ENCODE results near the gene TSHZ2. TPM values are rescaled to one million over a fixed set of nuclear protein-coding genes. Genes with fewer than 3 reads are reported as not detected.
"Not testable (repeated sequence)": the region's sequence is repeated elsewhere in the genome, so short reads cannot be mapped to it uniquely, and the experiment has no call there.

TSHZ2 gene
- total and polyA plus RNA-seq, 2 experiments from 2014 or later, result 1.1 to 5.2 TPM

DNA sequence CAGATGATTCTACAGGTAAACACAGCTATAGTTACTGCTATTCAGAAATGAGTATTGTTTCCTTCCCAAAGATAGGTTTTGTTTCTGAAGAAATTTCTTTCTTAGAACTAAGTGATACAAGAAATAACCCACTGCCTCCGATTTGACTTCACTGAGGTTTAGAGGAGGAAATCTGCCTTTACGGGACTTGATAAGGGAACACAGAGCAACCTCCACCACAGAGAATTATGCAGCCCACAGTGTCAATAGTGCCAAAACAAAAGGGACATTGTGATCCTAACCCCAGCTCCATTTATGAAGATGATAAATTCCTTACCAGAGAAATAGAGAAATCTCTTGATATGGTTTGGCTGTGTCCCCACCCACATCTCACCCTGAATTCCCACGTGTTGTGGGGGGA is 456.8 kb downstream of the TSHZ2 start:
- 74% methylated on average over 3 of the region's 3 CpGs for WGBS (ENCODE audit: low lambda C conversion rate, missing lambda C conversion rate)
- no peaks in the 10 kb centered on the region for H4K20me1 ChIP-seq (ENCODE audit: insufficient read depth, poor library complexity, severe bottlenecking)
- no peak overlapping the region for H3K4me3 ChIP-seq
- no peaks in the 10 kb centered on the region for H3K79me2 ChIP-seq
- no peak for DNase-seq (ENCODE audit: low spot score)
- H3K4me1 ChIP-seq (ENCODE audit: insufficient read depth), result no peaks in the 10 kb centered on the region
- H3K9me3 ChIP-seq (ENCODE audit: low read depth), result no peaks in the 10 kb centered on the region
- H3K27me3 ChIP-seq, result no peaks in the 10 kb centered on the region
- TF ChIP-seq, protein P1, sequence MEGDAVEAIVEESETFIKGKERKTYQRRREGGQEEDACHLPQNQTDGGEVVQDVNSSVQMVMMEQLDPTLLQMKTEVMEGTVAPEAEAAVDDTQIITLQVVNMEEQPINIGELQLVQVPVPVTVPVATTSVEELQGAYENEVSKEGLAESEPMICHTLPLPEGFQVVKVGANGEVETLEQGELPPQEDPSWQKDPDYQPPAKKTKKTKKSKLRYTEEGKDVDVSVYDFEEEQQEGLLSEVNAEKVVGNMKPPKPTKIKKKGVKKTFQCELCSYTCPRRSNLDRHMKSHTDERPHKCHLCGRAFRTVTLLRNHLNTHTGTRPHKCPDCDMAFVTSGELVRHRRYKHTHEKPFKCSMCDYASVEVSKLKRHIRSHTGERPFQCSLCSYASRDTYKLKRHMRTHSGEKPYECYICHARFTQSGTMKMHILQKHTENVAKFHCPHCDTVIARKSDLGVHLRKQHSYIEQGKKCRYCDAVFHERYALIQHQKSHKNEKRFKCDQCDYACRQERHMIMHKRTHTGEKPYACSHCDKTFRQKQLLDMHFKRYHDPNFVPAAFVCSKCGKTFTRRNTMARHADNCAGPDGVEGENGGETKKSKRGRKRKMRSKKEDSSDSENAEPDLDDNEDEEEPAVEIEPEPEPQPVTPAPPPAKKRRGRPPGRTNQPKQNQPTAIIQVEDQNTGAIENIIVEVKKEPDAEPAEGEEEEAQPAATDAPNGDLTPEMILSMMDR (IDR thresholded peaks at IDR 0.05; ENCODE audit: poor library complexity), result no peak
- TF ChIP-seq EZH2phosphoT487 (IDR thresholded peaks at IDR 0.05; ENCODE audit: low read depth, severe bottlenecking, unreplicated experiment) (no peak), EZH2 (IDR thresholded peaks at IDR 0.05; ENCODE audit: borderline replicate concordance) (no peak)
- no peak overlapping the region for H2AFZ ChIP-seq
- H3K27ac ChIP-seq, result no peak overlapping the region
- no peak overlapping the region for H3K4me2 ChIP-seq
- no peaks in the 10 kb centered on the region for H3K9me2 ChIP-seq (replicated peaks; ENCODE audit: insufficient read depth)
- H3K36me3 ChIP-seq (replicated peaks; ENCODE audit: insufficient read depth, low read depth), result no peaks in the 10 kb centered on the region

DNA sequence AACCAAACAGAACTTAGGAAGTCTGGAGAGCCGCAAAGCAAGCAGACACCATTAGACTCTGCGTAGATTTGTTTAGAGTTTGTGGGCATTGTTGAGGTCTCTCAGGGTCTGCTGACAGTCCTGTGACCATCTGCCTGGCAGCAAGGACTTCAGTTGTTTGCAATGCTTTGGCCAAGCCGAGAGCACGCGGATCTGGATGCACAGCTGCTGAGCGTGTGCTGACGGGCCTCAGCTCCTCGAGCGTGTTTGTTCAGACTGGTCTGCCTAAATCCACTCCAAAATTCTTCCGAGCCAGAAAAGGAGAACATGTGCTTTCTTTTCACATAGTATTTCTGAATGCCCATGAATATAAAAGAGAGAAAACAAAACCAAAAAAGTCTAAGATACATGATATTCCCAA is 462.5 kb downstream of the TSHZ2 start:
- H3K79me2 ChIP-seq, result no peaks in the 10 kb centered on the region
- 86% methylated on average over 10 of the region's 10 CpGs for WGBS (ENCODE audit: low lambda C conversion rate, missing lambda C conversion rate)
- H3K4me2 ChIP-seq, result no peak overlapping the region
- no peak overlapping the region for H3K4me3 ChIP-seq
- no peak for DNase-seq (ENCODE audit: low spot score)
- H4K20me1 ChIP-seq (ENCODE audit: insufficient read depth, poor library complexity, severe bottlenecking), result no peaks in the 10 kb centered on the region
- H3K9me2 ChIP-seq (replicated peaks; ENCODE audit: insufficient read depth), result no peaks in the 10 kb centered on the region
- H3K27ac ChIP-seq, result no peak overlapping the region
- H3K4me1 ChIP-seq (ENCODE audit: insufficient read depth), result no peaks in the 10 kb centered on the region
- no peaks in the 10 kb centered on the region for H3K9me3 ChIP-seq (ENCODE audit: low read depth)
- TF ChIP-seq EZH2phosphoT487 (IDR thresholded peaks at IDR 0.05; ENCODE audit: low read depth, severe bottlenecking, unreplicated experiment), result no peak
- TF ChIP-seq, protein P1 (IDR thresholded peaks at IDR 0.05; ENCODE audit: poor library complexity), result no peak
- H2AFZ ChIP-seq, result no peak overlapping the region
- no peaks in the 10 kb centered on the region for H3K36me3 ChIP-seq (replicated peaks; ENCODE audit: insufficient read depth, low read depth)
- H3K27me3 ChIP-seq, result no peaks in the 10 kb centered on the region

DNA sequence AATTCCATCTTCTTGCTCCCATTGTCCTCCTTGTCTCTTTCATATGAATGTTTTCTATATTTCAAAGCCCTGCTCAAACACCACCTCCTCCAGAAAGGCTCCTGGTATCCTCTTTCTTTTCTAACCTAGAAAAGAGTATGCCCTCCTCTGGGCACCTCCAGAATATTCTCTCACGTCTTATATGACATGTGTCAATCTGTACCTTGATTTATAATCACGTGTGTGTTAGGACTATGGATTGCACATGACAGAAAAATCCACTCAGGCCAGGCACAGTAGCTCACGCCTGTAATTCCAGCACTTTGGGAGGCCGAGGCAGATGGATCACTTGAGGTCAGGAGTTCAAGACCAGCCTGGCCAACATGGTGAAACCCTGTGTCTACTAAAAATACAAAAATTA is 464.8 kb downstream of the TSHZ2 start:
- not testable (repeated sequence) for DNase-seq (ENCODE audit: low spot score); H3K79me2 ChIP-seq
- 93% methylated on average over 4 of the region's 4 CpGs for WGBS (ENCODE audit: low lambda C conversion rate, missing lambda C conversion rate)

GRCh38 chr20:53438368-53438767 is 466.2 kb downstream of the TSHZ2 start:
- H4K20me1 ChIP-seq (ENCODE audit: insufficient read depth, poor library complexity, severe bottlenecking), result no peaks in the 10 kb centered on the region
- H3K9me2 ChIP-seq (replicated peaks; ENCODE audit: insufficient read depth), result no peaks in the 10 kb centered on the region
- H3K36me3 ChIP-seq (replicated peaks; ENCODE audit: insufficient read depth, low read depth), result no peaks in the 10 kb centered on the region
- TF ChIP-seq EZH2phosphoT487 (IDR thresholded peaks at IDR 0.05; ENCODE audit: low read depth, severe bottlenecking, unreplicated experiment) (no peak), EZH2 (IDR thresholded peaks at IDR 0.05; ENCODE audit: borderline replicate concordance) (no peak)
- TF ChIP-seq, protein P1 (IDR thresholded peaks at IDR 0.05; ENCODE audit: poor library complexity), result no peak
- no peaks in the 10 kb centered on the region for H3K9me3 ChIP-seq (ENCODE audit: low read depth)
- 99% methylated on average over 4 of the region's 4 CpGs for WGBS (ENCODE audit: low lambda C conversion rate, missing lambda C conversion rate)
- DNase-seq (ENCODE audit: low spot score), result no peak
- no peak overlapping the region for H2AFZ ChIP-seq
- no peak overlapping the region for H3K27ac ChIP-seq
- H3K27me3 ChIP-seq, result no peaks in the 10 kb centered on the region
- H3K79me2 ChIP-seq, result no peaks in the 10 kb centered on the region
- no peak overlapping the region for H3K4me2 ChIP-seq
- H3K4me1 ChIP-seq (ENCODE audit: insufficient read depth), result no peaks in the 10 kb centered on the region
- no peak overlapping the region for H3K4me3 ChIP-seq

More for the DNA sequence above, 464.8 kb downstream of the TSHZ2 start:
- H3K9me2 ChIP-seq (replicated peaks; ENCODE audit: insufficient read depth); H3K27ac ChIP-seq; H3K36me3 ChIP-seq (replicated peaks; ENCODE audit: insufficient read depth, low read depth); H3K4me2 ChIP-seq; H3K4me3 ChIP-seq; H3K4me1 ChIP-seq (ENCODE audit: insufficient read depth); H4K20me1 ChIP-seq (ENCODE audit: insufficient read depth, poor library complexity, severe bottlenecking); H2AFZ ChIP-seq; H3K9me3 ChIP-seq (ENCODE audit: low read depth); H3K27me3 ChIP-seq: not testable (repeated sequence)
